DOHH2 (cell line): Measurements from ENCODE around the gene DZANK1.

Source experiments
- H3F3A ChIP-seq: fragments of 200-600 bp; sonication (generic), shearing (Covaris generic); 2 replicates; pipeline ENCODE4 v1.6.0; 2016; ENCODE audit warnings: antibody characterized with exemption, mild to moderate bottlenecking; ENCODE audit not compliant: control insufficient read depth, insufficient read depth
- H3K27ac ChIP-seq: fragments of 200-600 bp; sonication (generic); 2 replicates; pipeline ENCODE4 v1.5.1; 2014; ENCODE audit warnings: low read depth, mild to moderate bottlenecking, low read length, moderate library complexity
- H3K27me3 ChIP-seq: fragments of 200-600 bp; sonication (generic); 2 replicates; pipeline ENCODE4 v1.6.1; 2014; ENCODE audit warnings: mild to moderate bottlenecking, low read length, mixed read lengths; ENCODE audit not compliant: control insufficient read depth
- H3K36me3 ChIP-seq: fragments of 200-600 bp; sonication (generic); 2 replicates; pipeline ENCODE4 v1.6.1; 2014; ENCODE audit warnings: mild to moderate bottlenecking, low read length, moderate library complexity, mixed read lengths; ENCODE audit not compliant: control insufficient read depth
- H3K4me1 ChIP-seq: fragments of 200-600 bp; sonication (generic); 2 replicates; pipeline ENCODE4 v1.6.1; 2014; ENCODE audit warnings: mild to moderate bottlenecking, low read length, mixed read lengths; ENCODE audit not compliant: control insufficient read depth
- H3K4me2 ChIP-seq: fragments of 200-600 bp; sonication (generic); 2 replicates; pipeline ENCODE4 v1.6.0; 2014; ENCODE audit warnings: mild to moderate bottlenecking, low read length, moderate library complexity
- H3K4me3 ChIP-seq: fragments of 200-600 bp; sonication (generic); 2 replicates; pipeline ENCODE4 v1.5.1; 2014; ENCODE audit warnings: mild to moderate bottlenecking, low read length, mixed read lengths
- H3K79me2 ChIP-seq: fragments of 200-600 bp; sonication (generic); 2 replicates; pipeline ENCODE4 v1.6.1; 2014; ENCODE audit warnings: mild to moderate bottlenecking, low read length, mixed read lengths; ENCODE audit not compliant: control insufficient read depth
- H3K9me2 ChIP-seq: fragments of 200-600 bp; sonication (generic); replicated peaks from 2 replicates; pipeline ENCODE4 v1.6.1; 2014; ENCODE audit warnings: mild to moderate bottlenecking, low read length, mixed read lengths; ENCODE audit not compliant: control insufficient read depth
- H3K9me3 ChIP-seq: fragments of 200-600 bp; sonication (generic); 2 replicates; pipeline ENCODE4 v1.6.1; 2014; ENCODE audit warnings: antibody characterized with exemption, low read length, mixed read lengths; ENCODE audit not compliant: control insufficient read depth, insufficient read depth
- H4K20me1 ChIP-seq: fragments of 200-600 bp; sonication (generic); 2 replicates; pipeline ENCODE4 v1.6.0; 2014; ENCODE audit warnings: low read depth, mild to moderate bottlenecking, antibody characterized with exemption, low read length, moderate library complexity; ENCODE audit not compliant: control insufficient read depth, insufficient read depth
- CTCF ChIP-seq: fragments of 200-600 bp; sonication (generic); IDR thresholded peaks from one replicate; pipeline ENCODE4 v1.5.1; 2014; ENCODE audit warnings: antibody characterized with exemption, mild to moderate bottlenecking, low read depth, low read length; ENCODE audit not compliant: poor library complexity, severe bottlenecking
- EZH2phosphoT487 ChIP-seq: fragments of 200-600 bp; sonication (generic); IDR thresholded peaks from 2 replicates; pipeline ENCODE4 v1.6.1; 2017; ENCODE audit warnings: borderline replicate concordance, mild to moderate bottlenecking, antibody characterized with exemption, low read length, moderate library complexity, mixed read lengths

DZANK1 gene

GRCh38 chr20:18397030-18397429, 69.8 kb downstream of the DZANK1 start:
- Histone ChIP-seq H3K4me1 (no peaks in the 10 kb centered on the region), H3F3A (no peaks in the 10 kb centered on the region), H3K36me3 (no peaks in the 10 kb centered on the region), H3K79me2 (no peaks in the 10 kb centered on the region), H4K20me1 (no peaks in the 10 kb centered on the region), H3K27ac (no peak overlapping the region), H3K4me2 (no peak overlapping the region), H3K9me2 (no peaks in the 10 kb centered on the region), H3K27me3 (no peaks in the 10 kb centered on the region), H3K9me3 (no peaks in the 10 kb centered on the region), H3K4me3 (no peak overlapping the region)
- TF ChIP-seq CTCF (no peak), EZH2phosphoT487 (no peak)

- H3K27me3 ChIP-seq, result no peaks in the 10 kb centered on the region
- H3K4me2 ChIP-seq, result no peak overlapping the region
- TF ChIP-seq EZH2phosphoT487 (no peak), CTCF (no peak)
- H3K9me2 ChIP-seq, result no peaks in the 10 kb centered on the region
- no peaks in the 10 kb centered on the region for H3K36me3 ChIP-seq
- no peak overlapping the region for H3K27ac ChIP-seq
- no peaks in the 10 kb centered on the region for H3K4me1 ChIP-seq
- H3K9me3 ChIP-seq, result no peaks in the 10 kb centered on the region
- no peaks in the 10 kb centered on the region for H4K20me1 ChIP-seq
- no peaks in the 10 kb centered on the region for H3F3A ChIP-seq
- H3K79me2 ChIP-seq, result no peaks in the 10 kb centered on the region
- H3K4me3 ChIP-seq, result no peak overlapping the region
Observed at GRCh38 chr20:18395544-18395943, 71.3 kb downstream of the DZANK1 start.

GRCh38 chr20:18394363-18394762, 72.5 kb downstream of the DZANK1 start:
- Histone ChIP-seq H3F3A (no peaks in the 10 kb centered on the region), H3K27me3 (no peaks in the 10 kb centered on the region), H3K9me3 (no peaks in the 10 kb centered on the region), H3K4me3 (no peak overlapping the region), H3K4me2 (no peak overlapping the region), H4K20me1 (no peaks in the 10 kb centered on the region), H3K27ac (no peak overlapping the region), H3K79me2 (no peaks in the 10 kb centered on the region), H3K9me2 (no peaks in the 10 kb centered on the region), H3K4me1 (no peaks in the 10 kb centered on the region), H3K36me3 (no peaks in the 10 kb centered on the region)
- no peak for TF ChIP-seq EZH2phosphoT487
- TF ChIP-seq CTCF, result no peak

- Histone ChIP-seq H3K27ac (no peak overlapping the region), H3K79me2 (no peaks in the 10 kb centered on the region), H3F3A (no peaks in the 10 kb centered on the region), H3K9me2 (no peaks in the 10 kb centered on the region), H3K4me2 (no peak overlapping the region), H3K4me3 (no peak overlapping the region), H3K4me1 (no peaks in the 10 kb centered on the region), H3K27me3 (no peaks in the 10 kb centered on the region), H4K20me1 (no peaks in the 10 kb centered on the region), H3K9me3 (no peaks in the 10 kb centered on the region), H3K36me3 (no peaks in the 10 kb centered on the region)
- TF ChIP-seq CTCF (no peak), EZH2phosphoT487 (no peak)
Observed at GRCh38 chr20:18391686-18392085, 75.1 kb downstream of the DZANK1 start.
